WTC11 (cell line): ENCODE measurements around the gene TMC3. TPM values are rescaled to one million over a fixed set of nuclear protein-coding genes. Genes with fewer than 3 reads are reported as not detected.

Experiments
- ATAC-seq: fragments of 200-7000 bp; cut with Tn5 transposase; 2 replicates; pipeline ENCODE4 v1.10.0; 2021; ENCODE audit warnings: mild to moderate bottlenecking, moderate library complexity
- CTCF ChIA-PET: fragments of 300-600 bp; sonication (Branson Sonifier 250); formaldehyde crosslinking; loops from one replicate; lab custom pipeline; 2021; ENCODE audit warnings: antibody characterized with exemption; lab: Charles Lee
- POLR2A ChIA-PET: fragments of 350-600 bp; sonication (Branson Sonifier 250); formaldehyde crosslinking; loops from one replicate; lab custom pipeline; 2021; ENCODE audit warnings: antibody characterized with exemption; lab: Charles Lee
- DNase-seq: peaks from one replicate; pipeline ENCODE4 v3.0.0; 2021; ENCODE audit warnings: low spot score
- H3K27ac Mint-ChIP-seq: 2 replicates; pipeline ENCODE4 v1.8.0; 2021; ENCODE audit warnings: mixed read lengths
- H3K27me3 Mint-ChIP-seq: 2 replicates; pipeline ENCODE4 v1.8.0; 2021; ENCODE audit warnings: low read depth, mild to moderate bottlenecking, moderate library complexity, mixed read lengths
- H3K36me3 Mint-ChIP-seq: 2 replicates; pipeline ENCODE4 v1.8.0; 2021; ENCODE audit warnings: mixed read lengths
- H3K4me1 Mint-ChIP-seq: 2 replicates; pipeline ENCODE4 v1.8.0; 2022; ENCODE audit warnings: mixed read lengths
- H3K4me3 Mint-ChIP-seq: 2 replicates; pipeline ENCODE4 v1.8.0; 2021; ENCODE audit warnings: mild to moderate bottlenecking, moderate library complexity, mixed read lengths
- H3K9me3 Mint-ChIP-seq: 2 replicates; pipeline ENCODE4 v1.8.0; 2021; ENCODE audit warnings: mixed read lengths
- CREB1 ChIP-seq: sonication (generic); formaldehyde crosslinking; IDR thresholded peaks from 2 replicates; pipeline ENCODE4 v1.8.0; 2023; ENCODE audit warnings: mild to moderate bottlenecking, missing genetic modification reagents
- CREM ChIP-seq: sonication (generic); formaldehyde crosslinking; IDR thresholded peaks from 2 replicates; pipeline ENCODE4 v1.8.1; 2022; ENCODE audit warnings: mild to moderate bottlenecking, missing genetic modification reagents, moderate library complexity
- EMX1 ChIP-seq: fragments of 250-450 bp; sonication (Bioruptor Pico); IDR thresholded peaks from 2 replicates; pipeline ENCODE4 v1.8.0; 2021; ENCODE audit warnings: mild to moderate bottlenecking
- FOXP4 ChIP-seq: sonication (generic); formaldehyde crosslinking; IDR thresholded peaks from 2 replicates; pipeline ENCODE4 v1.8.0; 2022; ENCODE audit warnings: mild to moderate bottlenecking, missing genetic modification reagents
- HMGA2 ChIP-seq: fragments of 250-450 bp; sonication (Bioruptor Pico); IDR thresholded peaks from 2 replicates; pipeline ENCODE4 v1.4.0; 2021; ENCODE audit warnings: mild to moderate bottlenecking, moderate library complexity
- IRF2 ChIP-seq: sonication (generic); formaldehyde crosslinking; IDR thresholded peaks from 2 replicates; pipeline ENCODE4 v1.8.0; 2022; ENCODE audit warnings: low read depth, missing genetic modification reagents, borderline replicate concordance
- MLX ChIP-seq: sonication (generic); formaldehyde crosslinking; IDR thresholded peaks from 2 replicates; pipeline ENCODE4 v1.8.1; 2023; ENCODE audit warnings: mild to moderate bottlenecking, missing genetic modification reagents, moderate library complexity
- NFYB ChIP-seq: sonication (generic); formaldehyde crosslinking; conservative IDR thresholded peaks from 2 replicates; pipeline ENCODE4 v1.8.0; 2022; ENCODE audit warnings: low read depth, missing genetic modification reagents
- SMAD4 ChIP-seq: sonication (generic); formaldehyde crosslinking; IDR thresholded peaks from 2 replicates; pipeline ENCODE4 v1.8.0; 2022; ENCODE audit warnings: mild to moderate bottlenecking, missing genetic modification reagents
- TEAD4 ChIP-seq: sonication (generic); formaldehyde crosslinking; IDR thresholded peaks from 2 replicates; pipeline ENCODE4 v1.8.0; 2022; ENCODE audit warnings: mild to moderate bottlenecking, missing genetic modification reagents
- ZNF219 ChIP-seq: sonication (generic); formaldehyde crosslinking; IDR thresholded peaks from 2 replicates; pipeline ENCODE4 v1.8.0; 2023; ENCODE audit warnings: missing genetic modification reagents, mild to moderate bottlenecking, borderline replicate concordance
- ZNF281 ChIP-seq: sonication (generic); formaldehyde crosslinking; IDR thresholded peaks from 2 replicates; pipeline ENCODE4 v1.8.0; 2023; ENCODE audit warnings: mild to moderate bottlenecking, missing genetic modification reagents
- ZNF317 ChIP-seq: sonication (generic); formaldehyde crosslinking; IDR thresholded peaks from 2 replicates; pipeline ENCODE4 v1.8.1; 2023; ENCODE audit warnings: low read depth, mild to moderate bottlenecking, moderate library complexity, missing genetic modification reagents, borderline replicate concordance
- ZNF423 ChIP-seq: fragments of 250-450 bp; sonication (Bioruptor Pico); IDR thresholded peaks from 2 replicates; pipeline ENCODE4 v2.1.2; 2022; ENCODE audit warnings: mild to moderate bottlenecking, moderate library complexity
- total RNA-seq: library from RNA; stranded (reverse); gene quantifications from 3 replicates; pipeline ENCODE4 v1.2.3, GENCODE V29; 2021
- TF ChIP-seq, protein P1 (sequence below): sonication (generic); formaldehyde crosslinking; IDR thresholded peaks from 2 replicates; pipeline ENCODE4 v1.8.1; 2023; ENCODE audit warnings: mild to moderate bottlenecking, missing genetic modification reagents
- TF ChIP-seq, protein P2 (sequence below): fragments of 250-450 bp; sonication (Bioruptor Pico); IDR thresholded peaks from 2 replicates; pipeline ENCODE4 v1.9.0; 2021; ENCODE audit warnings: mild to moderate bottlenecking
- TF ChIP-seq, protein P3 (sequence below): sonication (generic); formaldehyde crosslinking; IDR thresholded peaks from 2 replicates; pipeline ENCODE4 v1.8.0; 2023; ENCODE audit warnings: missing genetic modification reagents

TMC3 gene
- total RNA-seq, 1 experiment from 2014 or later, result not detected

- CTCF ChIA-PET, result interaction anchor here (0.8 to 1.1 kb wide), 2 partner anchors 98 to 108 kb away, joined by 3 read pairs; no protein-coding TSS in a partner anchor
- H3K9me3 Mint-ChIP-seq, result no peaks in the 10 kb centered on the region
- H3K4me1 Mint-ChIP-seq, result 0 out of 2 replicates have a peak, but pooled peaks cover 2% of the 10 kb centered on the region
- TF ChIP-seq EMX1 (CRISPR knock-in tag) (no peak), FOXP4 (CRISPR knock-in tag) (no peak), TEAD4 (no peak), MLX (no peak), ZNF281 (CRISPR knock-in tag) (no peak), ZNF317 (CRISPR knock-in tag) (no peak), IRF2 (no peak), SMAD4 (CRISPR knock-in tag) (no peak), NFYB (CRISPR knock-in tag) (no peak), HMGA2 (CRISPR knock-in tag) (no peak), ZNF423 (no peak), CREM (CRISPR knock-in tag) (no peak)
- TF ChIP-seq, protein P1, sequence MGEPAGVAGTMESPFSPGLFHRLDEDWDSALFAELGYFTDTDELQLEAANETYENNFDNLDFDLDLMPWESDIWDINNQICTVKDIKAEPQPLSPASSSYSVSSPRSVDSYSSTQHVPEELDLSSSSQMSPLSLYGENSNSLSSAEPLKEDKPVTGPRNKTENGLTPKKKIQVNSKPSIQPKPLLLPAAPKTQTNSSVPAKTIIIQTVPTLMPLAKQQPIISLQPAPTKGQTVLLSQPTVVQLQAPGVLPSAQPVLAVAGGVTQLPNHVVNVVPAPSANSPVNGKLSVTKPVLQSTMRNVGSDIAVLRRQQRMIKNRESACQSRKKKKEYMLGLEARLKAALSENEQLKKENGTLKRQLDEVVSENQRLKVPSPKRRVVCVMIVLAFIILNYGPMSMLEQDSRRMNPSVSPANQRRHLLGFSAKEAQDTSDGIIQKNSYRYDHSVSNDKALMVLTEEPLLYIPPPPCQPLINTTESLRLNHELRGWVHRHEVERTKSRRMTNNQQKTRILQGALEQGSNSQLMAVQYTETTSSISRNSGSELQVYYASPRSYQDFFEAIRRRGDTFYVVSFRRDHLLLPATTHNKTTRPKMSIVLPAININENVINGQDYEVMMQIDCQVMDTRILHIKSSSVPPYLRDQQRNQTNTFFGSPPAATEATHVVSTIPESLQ (CRISPR knock-in tag), result no peak
- TF ChIP-seq, protein P2, sequence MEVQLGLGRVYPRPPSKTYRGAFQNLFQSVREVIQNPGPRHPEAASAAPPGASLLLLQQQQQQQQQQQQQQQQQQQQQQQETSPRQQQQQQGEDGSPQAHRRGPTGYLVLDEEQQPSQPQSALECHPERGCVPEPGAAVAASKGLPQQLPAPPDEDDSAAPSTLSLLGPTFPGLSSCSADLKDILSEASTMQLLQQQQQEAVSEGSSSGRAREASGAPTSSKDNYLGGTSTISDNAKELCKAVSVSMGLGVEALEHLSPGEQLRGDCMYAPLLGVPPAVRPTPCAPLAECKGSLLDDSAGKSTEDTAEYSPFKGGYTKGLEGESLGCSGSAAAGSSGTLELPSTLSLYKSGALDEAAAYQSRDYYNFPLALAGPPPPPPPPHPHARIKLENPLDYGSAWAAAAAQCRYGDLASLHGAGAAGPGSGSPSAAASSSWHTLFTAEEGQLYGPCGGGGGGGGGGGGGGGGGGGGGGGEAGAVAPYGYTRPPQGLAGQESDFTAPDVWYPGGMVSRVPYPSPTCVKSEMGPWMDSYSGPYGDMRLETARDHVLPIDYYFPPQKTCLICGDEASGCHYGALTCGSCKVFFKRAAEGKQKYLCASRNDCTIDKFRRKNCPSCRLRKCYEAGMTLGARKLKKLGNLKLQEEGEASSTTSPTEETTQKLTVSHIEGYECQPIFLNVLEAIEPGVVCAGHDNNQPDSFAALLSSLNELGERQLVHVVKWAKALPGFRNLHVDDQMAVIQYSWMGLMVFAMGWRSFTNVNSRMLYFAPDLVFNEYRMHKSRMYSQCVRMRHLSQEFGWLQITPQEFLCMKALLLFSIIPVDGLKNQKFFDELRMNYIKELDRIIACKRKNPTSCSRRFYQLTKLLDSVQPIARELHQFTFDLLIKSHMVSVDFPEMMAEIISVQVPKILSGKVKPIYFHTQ (CRISPR knock-in tag), result no peak
- TF ChIP-seq, all 79 proteins: peak for 0
- Mint-ChIP-seq H3K4me3 (no peak overlapping the region), H3K27me3 (no peaks in the 10 kb centered on the region), H3K36me3 (no peaks in the 10 kb centered on the region), H3K27ac (no peak overlapping the region)
- POLR2A ChIA-PET, result no interaction called here
- ATAC-seq (no peak), DNase-seq (no peak)
Measured at GRCh38 chr15:81373176-81373575, 837 bp downstream of the TMC3 start.

GRCh38 chr15:81372575-81372974 is 1.4 kb downstream of the TMC3 start:
- ATAC-seq (no peak), DNase-seq (no peak)
- H3K27ac Mint-ChIP-seq, result no peak overlapping the region
- H3K9me3 Mint-ChIP-seq, result no peaks in the 10 kb centered on the region
- ChIA-PET POLR2A (no interaction called here), CTCF (interaction anchor here (2.1 kb wide), 1 partner anchor 107 kb away, joined by 5 read pairs; no protein-coding TSS in a partner anchor)
- no peaks in the 10 kb centered on the region for H3K27me3 Mint-ChIP-seq
- H3K4me3 Mint-ChIP-seq, result no peak overlapping the region
- TF ChIP-seq, protein P3, sequence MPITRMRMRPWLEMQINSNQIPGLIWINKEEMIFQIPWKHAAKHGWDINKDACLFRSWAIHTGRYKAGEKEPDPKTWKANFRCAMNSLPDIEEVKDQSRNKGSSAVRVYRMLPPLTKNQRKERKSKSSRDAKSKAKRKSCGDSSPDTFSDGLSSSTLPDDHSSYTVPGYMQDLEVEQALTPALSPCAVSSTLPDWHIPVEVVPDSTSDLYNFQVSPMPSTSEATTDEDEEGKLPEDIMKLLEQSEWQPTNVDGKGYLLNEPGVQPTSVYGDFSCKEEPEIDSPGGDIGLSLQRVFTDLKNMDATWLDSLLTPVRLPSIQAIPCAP, result no peak
- TF ChIP-seq ZNF219 (CRISPR knock-in tag), result no peak
- no peak for TF ChIP-seq CREB1 (CRISPR knock-in tag)
- H3K36me3 Mint-ChIP-seq, result no peaks in the 10 kb centered on the region
- H3K4me1 Mint-ChIP-seq, result 0 out of 2 replicates have a peak, but pooled peaks cover 2% of the 10 kb centered on the region
